HepG2 (cell line): ENCODE measurements around the gene BCAS4. TPM values are rescaled to one million over a fixed set of nuclear protein-coding genes. Genes with fewer than 3 reads are reported as not detected.
A peak's percentile ranks its signal among the peaks of the same experiment; 100 is the strongest.

Experiments used
- CERS6 ChIP-seq: sonication (generic); formaldehyde crosslinking; IDR thresholded peaks from 2 replicates; pipeline ENCODE4 v1.5.0; 2020; ENCODE audit warnings: missing genetic modification reagents
- HOXA3 ChIP-seq: sonication (generic); formaldehyde crosslinking; IDR thresholded peaks from 2 replicates; pipeline ENCODE4 v1.5.0; 2020; ENCODE audit warnings: missing genetic modification reagents
- KDM3A ChIP-seq: IDR thresholded peaks from 2 replicates; pipeline ENCODE4 v1.6.1; 2018; ENCODE audit warnings: low read depth, missing compliant biosample characterization
- MAFK ChIP-seq, 2 experiments: IDR thresholded peaks in 1 of 2; conservative IDR thresholded peaks in 1 of 2; 2 replicates each; pipeline ENCODE4 v1.6.1; 2011; ENCODE audit warnings: improper control_type of control experiment in 2 of 2, low read length in 2 of 2
- MBD4 ChIP-seq: IDR thresholded peaks from 2 replicates; pipeline ENCODE4 v1.6.1; 2012; ENCODE audit warnings: low read length, inconsistent platforms, borderline replicate concordance
- NAIF1 ChIP-seq: sonication (generic); formaldehyde crosslinking; IDR thresholded peaks from 2 replicates; pipeline ENCODE4 v1.5.0; 2020; ENCODE audit warnings: mild to moderate bottlenecking, missing genetic modification reagents, borderline replicate concordance
- NKX3-1 ChIP-seq: sonication (generic); formaldehyde crosslinking; IDR thresholded peaks from 2 replicates; pipeline ENCODE4 v1.5.0; 2020; ENCODE audit warnings: missing genetic modification reagents
- POLR2A ChIP-seq, 2 experiments: IDR thresholded peaks; 2 replicates each; pipeline ENCODE4 v1.6.1; 2011; ENCODE audit warnings: low read depth in 2 of 2, low read length in 2 of 2, mild to moderate bottlenecking in 1 of 2, moderate library complexity in 1 of 2; ENCODE audit not compliant: insufficient read depth in 1 of 2
- STAG1 ChIP-seq: sonication (generic); formaldehyde crosslinking; IDR thresholded peaks from 2 replicates; pipeline ENCODE4 v1.4.0; 2020; ENCODE audit warnings: missing genetic modification reagents
- TFE3 ChIP-seq: IDR thresholded peaks from 2 replicates; pipeline ENCODE4 v1.6.1; 2016
- TRAFD1 ChIP-seq: sonication (generic); formaldehyde crosslinking; IDR thresholded peaks from 2 replicates; pipeline ENCODE4 v1.5.1; 2020; ENCODE audit warnings: missing genetic modification reagents, mild to moderate bottlenecking, borderline replicate concordance
- ZNF235 ChIP-seq: sonication (generic); formaldehyde crosslinking; IDR thresholded peaks from 2 replicates; pipeline ENCODE4 v1.8.1; 2023; ENCODE audit warnings: mild to moderate bottlenecking, missing genetic modification reagents, borderline replicate concordance
- ZNF276 ChIP-seq: sonication (generic); formaldehyde crosslinking; IDR thresholded peaks from 2 replicates; pipeline ENCODE4 v1.4.0; 2020; ENCODE audit warnings: mild to moderate bottlenecking, low read depth, missing genetic modification reagents
- ZNF30 ChIP-seq: sonication (generic); formaldehyde crosslinking; IDR thresholded peaks from 2 replicates; pipeline ENCODE4 v1.5.0; 2020; ENCODE audit warnings: mild to moderate bottlenecking, missing genetic modification reagents
- ZNF362 ChIP-seq: sonication (generic); formaldehyde crosslinking; IDR thresholded peaks from 2 replicates; pipeline ENCODE4 v1.4.0; 2020; ENCODE audit warnings: missing genetic modification reagents, mild to moderate bottlenecking, borderline replicate concordance
- ZNF441 ChIP-seq: sonication (generic); formaldehyde crosslinking; IDR thresholded peaks from 2 replicates; pipeline ENCODE4 v1.7.0; 2021; ENCODE audit warnings: missing genetic modification reagents, borderline replicate concordance
- ZNF496 ChIP-seq: sonication (generic); formaldehyde crosslinking; IDR thresholded peaks from 2 replicates; pipeline ENCODE4 v1.8.1; 2023; ENCODE audit warnings: mild to moderate bottlenecking, moderate library complexity, missing genetic modification reagents; ENCODE audit not compliant: insufficient replicate concordance
- ZNF510 ChIP-seq: sonication (generic); formaldehyde crosslinking; IDR thresholded peaks from 2 replicates; pipeline ENCODE4 v1.4.0; 2020; ENCODE audit warnings: low read depth, mild to moderate bottlenecking, missing genetic modification reagents
- ZNF577 ChIP-seq: sonication (generic); formaldehyde crosslinking; IDR thresholded peaks from 2 replicates; pipeline ENCODE4 v1.4.0; 2020; ENCODE audit warnings: mild to moderate bottlenecking, low read depth, missing genetic modification reagents, borderline replicate concordance
- ZNF619 ChIP-seq: sonication (generic); formaldehyde crosslinking; IDR thresholded peaks from 2 replicates; pipeline ENCODE4 v1.4.0; 2020; ENCODE audit warnings: mild to moderate bottlenecking, missing genetic modification reagents
- polyA plus RNA-seq, 8 experiments: library from polyadenylated mRNA; depleted of rRNA in 3 of 8; stranded (reverse) in 7 of 8; unstranded in 1 of 8; fragments of >200 nt; fragmentation: Illumina TruSeq in 4 of 8; extraction: Trizol in 4 of 8; gene quantifications; 2 replicates each; pipeline versions ENCODE4 v1.2.1 to v1.2.3, GENCODE V29; 2011 to 2016; ENCODE audit warnings: low read depth in 4 of 8, missing spikeins in 1 of 8, mixed read lengths in 1 of 8; ENCODE audit not compliant: insufficient read depth in 1 of 8
- total RNA-seq, 5 experiments: library from RNA; depleted of rRNA; stranded (reverse); fragments of >200 nt; fragmentation: Illumina TruSeq; extraction: Trizol; gene quantifications; 2 replicates each; pipeline ENCODE4 v1.2.3, GENCODE V29; 2016; ENCODE audit warnings: low read depth in 1 of 5

BCAS4 gene
- total and polyA plus RNA-seq, 2 of the 13 experiments (the other 11 are each of a cell fraction or from before 2014, with no cell fraction given): 7.2 to 8.0 TPM

- TF ChIP-seq ZNF235 (CRISPR knock-in tag): no peak
- TF ChIP-seq HOXA3 (CRISPR knock-in tag): peak; percentile 13; the same call in 1 of the 2 replicates
- TF ChIP-seq ZNF30 (CRISPR knock-in tag): no peak
- no peak for TF ChIP-seq CERS6
- no peak for TF ChIP-seq MAFK (conservative IDR thresholded peaks at IDR 0.05 in 1 of 2, IDR thresholded peaks at IDR 0.05 in 1 of 2; ENCODE audit: low read length in 2 of 2)
- no peak for TF ChIP-seq MBD4
- TF ChIP-seq ZNF362 (CRISPR knock-in tag): 0 out of 2 replicates have a peak, but pooled peaks have one; percentile 22
- 0 out of 2 replicates have a peak, but pooled peaks have one; percentile 31 for TF ChIP-seq ZNF619 (CRISPR knock-in tag)
- TF ChIP-seq STAG1 (CRISPR knock-in tag): peak; percentile 1; the same call in 1 of the 2 replicates
- TF ChIP-seq ZNF441 (CRISPR knock-in tag): no peak
- TF ChIP-seq POLR2A (IDR thresholded peaks at IDR 0.05; ENCODE audit: insufficient read depth in 1 of 2, low read depth in 2 of 2, low read length in 2 of 2): no peak
- TF ChIP-seq TFE3: no peak
- no peak for TF ChIP-seq KDM3A (CRISPR knock-in tag)
- no peak for TF ChIP-seq TRAFD1 (CRISPR knock-in tag)
- no peak for TF ChIP-seq NAIF1 (CRISPR knock-in tag)
- 0 out of 2 replicates have a peak, but pooled peaks have one; percentile 30 for TF ChIP-seq ZNF276 (CRISPR knock-in tag)
- no peak for TF ChIP-seq ZNF577
- TF ChIP-seq NKX3-1 (CRISPR knock-in tag): no peak
- no peak for TF ChIP-seq ZNF496 (CRISPR knock-in tag)
- 0 out of 2 replicates have a peak, but pooled peaks have one; percentile 60 for TF ChIP-seq ZNF510 (CRISPR knock-in tag)
Observed at GRCh38 chr20:50855498-50856474, 60.9 kb downstream of the BCAS4 start (continued).
